K562 (cell line): Measurements from ENCODE around the gene PGBD1. TPM values are rescaled to one million over a fixed set of nuclear protein-coding genes. Genes with fewer than 3 reads are reported as not detected.

ENCODE experiments used
- ATF3 ChIP-seq, 2 experiments: fragments of 450-650 bp in 1 of 2; sonication (generic) in 1 of 2; formaldehyde crosslinking in 1 of 2; IDR thresholded peaks in 1 of 2; conservative IDR thresholded peaks in 1 of 2; 2 replicates each; pipeline versions ENCODE4 v1.6.1 to v1.8.1; 2016 to 2023; ENCODE audit warnings: mild to moderate bottlenecking in 2 of 2, moderate library complexity in 2 of 2, inconsistent platforms in 1 of 2, missing genetic modification reagents in 1 of 2
- FOXJ3 ChIP-seq: sonication (generic); formaldehyde crosslinking; IDR thresholded peaks from 2 replicates; pipeline ENCODE4 v1.4.0; 2020; ENCODE audit warnings: mild to moderate bottlenecking, missing genetic modification reagents
- NCOA4 ChIP-seq: fragments of 450-650 bp; IDR thresholded peaks from 2 replicates; pipeline ENCODE4 v1.6.1; 2018; ENCODE audit warnings: mild to moderate bottlenecking; ENCODE audit not compliant: partially characterized antibody
- NFE2 ChIP-seq: IDR thresholded peaks from 2 replicates; pipeline ENCODE4 v1.6.1; 2014; ENCODE audit warnings: antibody characterized with exemption, low read depth
- NFXL1 ChIP-seq: fragments of 450-650 bp; formaldehyde crosslinking; IDR thresholded peaks from 2 replicates; pipeline ENCODE4 v1.4.0; 2021; ENCODE audit warnings: mild to moderate bottlenecking
- NUFIP1 ChIP-seq: fragments of 450-650 bp; IDR thresholded peaks from 2 replicates; pipeline ENCODE4 v1.6.1; 2018; ENCODE audit not compliant: partially characterized antibody
- OTX1 ChIP-seq: fragments of 450-650 bp; formaldehyde crosslinking; IDR thresholded peaks from 2 replicates; pipeline ENCODE4 v1.4.0; 2022; ENCODE audit warnings: mild to moderate bottlenecking
- PHTF2 ChIP-seq: fragments of 250-450 bp; sonication (Bioruptor Pico); IDR thresholded peaks from 2 replicates; pipeline ENCODE4 v1.5.0; 2021; ENCODE audit warnings: mild to moderate bottlenecking
- RCOR1 ChIP-seq, 2 experiments: IDR thresholded peaks; 2 replicates each; pipeline ENCODE4 v1.6.1; 2012; ENCODE audit warnings: low read depth in 2 of 2, low read length in 2 of 2, borderline replicate concordance in 1 of 2, improper control_type of control experiment in 1 of 2
- SIN3A ChIP-seq, 2 experiments: fragments of 150-350 bp in 1 of 2; IDR thresholded peaks; 2 replicates each; pipeline ENCODE4 v1.6.1; 2011 to 2016; ENCODE audit warnings: borderline replicate concordance in 2 of 2, low read depth in 2 of 2, low read length in 2 of 2, mild to moderate bottlenecking in 2 of 2, moderate library complexity in 2 of 2; ENCODE audit not compliant: control insufficient read depth in 1 of 2
- TFAM ChIP-seq: fragments of 250-450 bp; sonication (Bioruptor Pico); conservative IDR thresholded peaks from 2 replicates; pipeline ENCODE4 v1.5.0; 2021; ENCODE audit warnings: mild to moderate bottlenecking, moderate library complexity
- ZNF175 ChIP-seq: fragments of 200-800 bp; sonication (Bioruptor generic); IDR thresholded peaks from 2 replicates; pipeline ENCODE4 v1.6.1; 2016; ENCODE audit warnings: low read depth, mild to moderate bottlenecking, missing genetic modification characterization, missing compliant biosample characterization
- ZNF384 ChIP-seq: IDR thresholded peaks from 2 replicates; pipeline ENCODE4 v1.6.1; 2012; ENCODE audit warnings: low read depth, low read length, improper control_type of control experiment
- ZNF407 ChIP-seq: fragments of 450-650 bp; IDR thresholded peaks from 2 replicates; pipeline ENCODE4 v1.6.1; 2016; ENCODE audit warnings: low read depth
- ZNF740 ChIP-seq, 3 experiments: fragments of 200-800 bp in 1 of 3; sonication (Bioruptor generic) in 1 of 3; sonication (generic) in 1 of 3; formaldehyde crosslinking in 1 of 3; IDR thresholded peaks; 2 replicates each; pipeline versions ENCODE4 v1.6.1 to v1.8.0; 2016 to 2022; ENCODE audit warnings: mild to moderate bottlenecking in 2 of 3, missing compliant biosample characterization in 2 of 3, missing genetic modification characterization in 2 of 3, missing genetic modification reagents in 1 of 3
- ZNF75A ChIP-seq: fragments of 450-650 bp; formaldehyde crosslinking; IDR thresholded peaks from 2 replicates; pipeline ENCODE4 v1.4.0; 2020; ENCODE audit warnings: mild to moderate bottlenecking
- polyA plus RNA-seq, 8 experiments: library from polyadenylated mRNA; depleted of rRNA in 4 of 8; stranded (reverse) in 5 of 8; unstranded in 3 of 8; fragments of >200 nt; fragmentation: Nextera tagmentation in 2 of 8; fragmentation: Illumina TruSeq in 1 of 8; extraction: Ambion mirVana in 2 of 8; extraction: Trizol in 1 of 8; gene quantifications; 2 replicates each; pipeline versions ENCODE4 v1.2.1 to v1.2.3, GENCODE V29; 2011 to 2014; ENCODE audit warnings: inconsistent platforms in 1 of 8, missing spikeins in 1 of 8
- total RNA-seq, 7 experiments: library from RNA; depleted of rRNA in 6 of 7; stranded (reverse); fragments of >200 nt in 6 of 7; fragmentation: Illumina TruSeq in 2 of 7; extraction: Trizol in 2 of 7; gene quantifications; 2 replicates each; pipeline versions ENCODE4 v1.2.1 to v1.2.3, GENCODE V29; 2011 to 2021; ENCODE audit warnings: low replicate concordance in 1 of 7

The PGBD1 gene
- total and polyA plus RNA-seq, 9 of the 15 experiments (the other 6 are each of a cell fraction or from before 2014, with no cell fraction given) = 3.3 to 9.0 (median 7.3) TPM

- TF ChIP-seq ZNF407 (no peak), NFE2 (peak; percentile 60; the same call in 1 of the 2 replicates), ZNF175 (CRISPR knock-in tag) (no peak; the same call in 1 of the 2 replicates), NCOA4 (no peak), ZNF740 (CRISPR knock-in tag; IDR thresholded peaks at IDR 0.05) (no peak), ZNF740 (tag; IDR thresholded peaks at IDR 0.05) (no peak), RCOR1 (IDR thresholded peaks at IDR 0.05; ENCODE audit: borderline replicate concordance in 1 of 2, low read depth in 2 of 2, low read length in 2 of 2) (peak in 1 of 2 experiments; percentile 54; a peak in 2 of 4 replicates), ZNF384 (no peak; the same call in none of the 2 replicates), FOXJ3 (CRISPR knock-in tag) (no peak), OTX1 (CRISPR knock-in tag) (peak; percentile 84; the same call in 1 of the 2 replicates), NUFIP1 (no peak), ZNF75A (CRISPR knock-in tag) (peak; percentile 20; the same call in 1 of the 2 replicates), SIN3A (IDR thresholded peaks at IDR 0.05; ENCODE audit: borderline replicate concordance in 2 of 2, control insufficient read depth in 1 of 2, low read depth in 2 of 2, low read length in 2 of 2) (peak in 1 of 2 experiments; percentile 71; a peak in 2 of 4 replicates), NFXL1 (CRISPR knock-in tag) (0 out of 2 replicates have a peak, but pooled peaks have one; percentile 14), TFAM (CRISPR knock-in tag) (no peak), PHTF2 (CRISPR knock-in tag) (peak; percentile 62; the same call in 1 of the 2 replicates), ATF3 (IDR thresholded peaks at IDR 0.05) (peak; percentile 90), ATF3 (CRISPR knock-in tag; conservative IDR thresholded peaks at IDR 0.05) (0 out of 2 replicates have a peak, but pooled peaks have one; percentile 47)
These were observed 54.4 kb downstream of the PGBD1 start, which contains the start of gene ZSCAN31 (continued) for GRCh38 chr6:28335564-28336283.
